GM18502 (cell line): ENCODE data around the gene FAM163A.

ENCODE experiments used
- ATAC-seq: cut with Tn5 transposase; IDR thresholded peaks from one replicate; pipeline ENCODE4 v1.9.1; 2021; ENCODE audit warnings: mild to moderate bottlenecking; ENCODE audit not compliant: unreplicated experiment, poor library complexity

The FAM163A gene

DNA sequence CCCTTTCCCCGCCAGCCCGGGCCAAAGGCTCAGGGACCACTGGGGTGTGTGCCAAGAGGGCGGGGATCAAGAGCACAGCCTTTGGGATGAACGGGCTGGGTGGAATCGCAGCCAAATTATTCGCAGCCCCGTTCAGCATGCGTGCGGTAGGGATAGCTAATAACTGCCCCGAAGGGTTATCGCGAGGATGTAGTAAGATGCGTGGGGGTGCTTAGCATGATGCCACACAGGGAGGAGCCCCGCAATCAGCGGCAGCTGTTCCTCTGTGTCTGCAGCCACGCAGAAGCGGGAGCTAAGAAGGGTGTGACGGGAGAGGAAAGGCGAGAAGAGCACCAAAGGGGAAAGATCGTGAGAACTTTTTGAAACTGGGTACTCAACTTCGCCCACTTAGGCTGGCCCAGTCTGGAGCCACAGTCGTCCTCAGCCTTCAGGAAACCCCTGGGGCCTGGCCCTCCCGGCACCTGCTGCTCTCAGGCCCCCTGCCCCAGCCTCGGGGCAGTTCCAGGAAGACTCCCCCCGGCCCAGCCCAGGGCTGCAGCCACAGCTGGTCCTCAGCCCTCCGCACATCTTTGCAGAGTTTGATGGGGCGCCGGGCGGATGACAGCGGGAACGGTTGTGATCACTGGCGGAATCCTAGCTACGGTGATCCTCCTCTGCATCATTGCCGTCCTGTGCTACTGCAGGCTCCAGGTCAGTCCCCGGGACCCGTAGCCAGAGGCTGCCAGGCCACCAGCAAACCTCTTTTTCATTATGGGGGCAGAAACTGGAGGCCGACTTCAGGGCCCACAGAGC, 69.6 kb downstream of the FAM163A start:
- no peak for ATAC-seq

DNA sequence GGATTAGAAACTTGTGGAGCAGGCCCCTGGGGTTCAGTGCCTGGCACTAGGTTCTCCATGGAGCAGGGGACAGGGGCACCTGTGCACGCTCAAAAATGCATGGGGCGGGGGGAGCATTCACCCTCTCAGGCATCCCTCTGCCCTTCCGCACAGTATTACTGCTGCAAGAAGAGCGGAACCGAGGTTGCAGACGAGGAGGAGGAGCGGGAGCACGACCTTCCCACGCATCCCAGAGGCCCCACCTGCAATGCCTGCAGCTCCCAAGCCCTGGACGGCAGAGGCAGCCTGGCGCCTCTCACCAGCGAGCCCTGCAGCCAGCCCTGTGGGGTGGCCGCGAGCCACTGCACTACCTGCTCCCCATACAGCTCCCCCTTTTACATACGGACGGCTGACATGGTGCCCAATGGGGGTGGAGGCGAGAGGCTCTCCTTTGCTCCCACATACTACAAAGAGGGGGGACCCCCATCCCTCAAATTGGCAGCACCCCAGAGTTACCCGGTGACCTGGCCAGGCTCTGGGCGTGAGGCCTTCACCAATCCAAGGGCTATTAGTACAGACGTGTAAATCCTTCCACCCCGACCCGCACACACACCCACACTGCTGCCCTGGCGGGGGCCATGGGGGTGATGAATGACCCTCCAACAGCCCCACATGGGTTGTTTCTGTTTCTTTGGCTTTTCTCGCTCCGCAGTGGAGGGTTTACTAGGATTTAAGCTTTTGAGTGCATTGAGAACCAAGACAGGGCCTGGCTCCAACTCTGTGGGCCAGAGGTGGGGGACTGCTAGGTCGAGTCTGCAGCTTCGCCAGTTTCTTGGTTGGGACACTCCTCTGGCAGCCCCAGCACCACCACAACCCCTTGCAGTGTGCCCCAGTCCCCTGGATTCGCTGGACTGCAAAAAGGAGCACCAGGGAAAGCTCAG, 70.8 kb downstream of the FAM163A start:
- no peak for ATAC-seq

DNA sequence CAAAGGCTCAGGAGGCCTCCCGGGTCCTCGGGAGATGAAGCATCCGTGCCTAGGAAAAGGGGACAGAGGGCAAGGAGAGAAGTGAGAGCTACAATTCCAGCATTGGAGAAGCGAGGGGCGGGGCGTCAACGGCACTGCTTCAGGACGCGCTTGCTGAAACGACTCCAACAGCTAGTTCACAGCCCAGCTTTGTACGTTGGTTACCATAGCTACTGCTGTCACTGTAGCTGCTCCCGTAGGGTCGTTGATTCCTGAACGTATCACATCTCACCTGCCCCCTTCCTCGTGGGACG, 71.4 kb downstream of the FAM163A start:
- peak; percentile 40 for ATAC-seq

DNA sequence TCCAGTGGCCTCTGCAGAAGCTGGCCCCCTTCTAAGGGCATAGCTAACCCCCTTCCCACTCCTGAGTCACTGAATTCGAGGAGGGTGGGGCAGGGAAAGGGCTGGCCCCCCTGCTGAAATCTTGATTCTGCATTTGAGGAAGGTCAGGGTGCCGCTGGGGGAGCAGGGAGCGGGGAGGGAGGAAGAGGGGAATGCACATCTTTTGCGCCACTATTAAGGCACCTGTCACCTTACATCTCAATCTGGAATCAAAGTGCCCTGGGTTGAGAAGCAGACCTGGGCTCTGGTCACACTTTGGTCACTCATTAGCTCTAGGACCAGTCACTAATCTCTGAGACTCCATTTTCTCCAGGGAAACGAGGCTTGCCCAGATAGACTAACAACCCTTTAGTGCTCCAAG, 72.5 kb downstream of the FAM163A start:
- no peak for ATAC-seq

DNA sequence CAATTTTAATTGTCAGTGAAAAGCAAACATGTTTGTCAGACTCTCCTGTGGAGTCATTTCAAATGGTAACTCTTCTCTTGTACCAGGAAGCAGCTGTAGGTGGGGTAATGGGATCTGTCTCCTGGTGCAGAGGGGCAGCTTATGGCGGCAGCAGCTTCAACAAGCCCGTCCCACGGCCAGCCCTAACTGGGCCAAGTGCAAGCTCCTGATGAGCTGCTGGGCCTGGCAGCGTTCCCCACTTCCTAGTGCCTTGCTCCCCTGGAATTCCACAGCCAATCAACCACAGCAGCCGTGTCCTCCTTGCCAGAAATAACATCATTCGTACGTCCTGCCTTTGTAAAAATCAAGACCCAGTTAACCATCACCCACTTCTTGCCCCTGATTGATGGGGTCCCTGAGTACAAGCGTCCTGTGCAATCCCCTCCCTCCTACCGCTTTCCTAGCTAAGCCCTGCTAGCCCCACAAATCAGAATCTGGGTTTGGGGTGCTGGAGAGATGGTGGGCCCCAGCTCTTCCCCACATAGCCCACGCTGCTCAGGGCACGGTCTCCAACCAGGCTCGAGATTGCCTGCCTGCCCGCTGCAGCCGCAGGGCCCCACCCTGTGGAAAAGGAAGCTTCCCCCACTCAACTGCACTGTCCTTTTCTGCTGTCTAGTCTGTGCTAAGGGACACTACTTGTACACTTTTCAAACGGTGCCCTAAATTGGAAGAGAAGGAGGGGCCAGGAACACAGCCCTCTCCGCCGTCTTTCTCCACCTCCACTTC, 73.3 kb downstream of the FAM163A start:
- ATAC-seq: no peak

DNA sequence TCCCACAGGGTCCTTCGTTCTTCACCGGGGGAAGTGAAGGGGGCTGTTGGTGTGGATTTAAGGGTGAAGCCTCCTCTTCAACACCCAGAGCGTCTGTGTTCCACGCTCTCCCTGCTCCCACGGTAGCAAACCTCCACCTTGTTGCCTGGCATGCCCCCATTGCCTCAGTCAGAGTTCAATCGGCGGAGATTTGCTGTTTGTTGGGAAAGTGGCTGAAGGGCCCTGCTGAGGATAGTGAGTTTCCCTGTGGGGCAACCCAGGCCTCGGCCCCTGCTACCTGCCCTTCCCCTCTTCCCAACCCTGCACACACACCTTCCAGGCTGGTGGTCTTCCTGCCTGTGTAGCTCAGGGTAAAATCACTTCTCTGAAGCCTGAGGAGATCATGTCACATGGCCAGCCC, 74.0 kb downstream of the FAM163A start:
- no peak for ATAC-seq

DNA sequence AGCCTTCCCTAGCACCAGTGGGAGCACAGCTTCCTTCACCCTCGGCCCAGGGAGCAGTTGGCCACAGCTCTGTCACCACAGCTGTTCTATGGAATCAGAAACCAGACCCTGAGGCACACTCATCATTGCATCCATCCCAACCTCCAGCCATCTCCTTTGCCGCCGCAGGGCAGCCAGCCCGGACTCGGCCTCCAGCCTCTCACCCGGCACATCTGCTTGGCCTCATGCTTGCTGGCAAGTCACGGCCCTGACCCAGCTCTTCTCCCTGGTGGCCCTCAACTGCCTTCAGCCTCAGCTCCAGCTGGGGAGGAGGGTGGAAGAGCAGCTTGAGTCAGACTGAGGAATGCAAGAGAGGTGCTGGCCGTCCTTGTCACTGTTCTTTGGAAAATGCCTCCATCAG, 74.7 kb downstream of the FAM163A start:
- ATAC-seq: no peak

DNA sequence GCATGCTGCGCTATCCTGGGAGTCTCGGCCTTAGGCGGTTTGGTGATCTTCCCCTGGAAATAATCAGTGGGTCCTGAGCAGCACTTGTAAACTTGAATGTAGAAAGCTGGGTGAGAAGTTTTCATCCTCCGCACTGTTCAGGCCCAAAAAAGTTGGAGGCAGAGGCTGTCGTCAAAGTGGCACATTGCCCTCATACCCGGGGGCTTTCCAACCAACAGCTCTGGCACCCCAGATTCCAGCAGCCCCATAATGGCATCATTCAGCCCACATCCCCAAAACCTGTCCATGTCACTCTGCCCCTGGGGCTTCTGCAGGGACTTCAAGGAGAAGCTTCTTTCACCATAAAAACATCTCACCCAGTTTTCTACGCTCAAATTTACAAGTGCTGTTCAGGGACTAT, 75.2 kb downstream of the FAM163A start:
- no peak for ATAC-seq

DNA sequence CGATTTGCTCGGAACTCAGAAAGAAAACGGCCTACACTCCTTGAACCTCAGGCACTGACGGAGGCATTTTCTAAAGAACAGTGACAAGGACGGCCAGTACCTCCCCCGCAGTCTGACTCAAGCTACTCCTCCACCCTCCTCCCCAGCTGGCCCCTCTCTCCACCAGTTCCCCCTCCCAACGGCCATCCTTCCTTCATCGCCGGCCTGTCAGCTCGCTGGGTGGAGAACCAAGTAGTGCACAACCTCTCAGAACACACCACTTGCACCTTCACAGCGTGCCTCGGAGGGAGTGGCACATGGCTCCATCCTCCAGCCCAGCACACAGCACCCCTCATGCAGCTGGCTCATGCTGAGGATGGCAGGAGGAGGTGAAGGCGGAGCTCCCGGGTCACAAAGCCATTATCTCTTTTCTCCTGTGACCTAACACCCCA, 75.7 kb downstream of the FAM163A start:
- no peak for ATAC-seq

DNA sequence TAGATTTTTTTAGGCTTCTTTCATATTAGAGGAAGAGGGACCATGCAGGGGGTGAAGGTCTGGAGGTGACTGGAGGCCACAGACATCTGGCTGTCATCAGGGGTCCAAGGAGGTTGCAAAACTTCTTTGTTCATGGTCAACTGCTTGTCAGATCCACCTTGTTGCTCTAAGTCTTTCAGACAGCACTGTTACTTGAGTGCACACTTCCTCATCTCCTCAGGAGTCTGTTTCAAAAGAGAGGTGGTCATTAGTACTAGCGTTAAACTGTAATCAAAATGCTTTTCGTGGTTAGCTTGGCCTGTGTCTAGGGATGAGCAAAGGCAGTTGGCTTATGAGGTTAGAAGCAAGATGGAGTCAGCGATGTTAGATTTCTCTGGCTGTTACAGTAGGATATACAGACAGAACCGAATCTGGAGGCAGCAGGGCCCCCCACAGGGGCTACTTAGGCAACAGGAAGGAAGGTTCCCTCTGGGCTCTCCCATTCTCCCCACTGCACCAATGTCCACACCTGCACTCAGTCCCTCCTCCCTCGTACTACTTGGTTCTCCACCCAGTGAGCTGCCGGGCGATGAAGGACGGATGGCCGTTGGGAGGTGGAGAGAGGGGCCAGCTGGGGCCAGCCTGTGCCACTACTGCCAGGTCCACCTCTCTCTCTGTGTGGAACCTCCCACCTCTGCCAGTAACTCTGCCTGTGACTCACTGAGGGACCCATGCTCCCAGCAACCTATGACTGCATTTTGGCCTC, 77.3 kb downstream of the FAM163A start:
- ATAC-seq: no peak

DNA sequence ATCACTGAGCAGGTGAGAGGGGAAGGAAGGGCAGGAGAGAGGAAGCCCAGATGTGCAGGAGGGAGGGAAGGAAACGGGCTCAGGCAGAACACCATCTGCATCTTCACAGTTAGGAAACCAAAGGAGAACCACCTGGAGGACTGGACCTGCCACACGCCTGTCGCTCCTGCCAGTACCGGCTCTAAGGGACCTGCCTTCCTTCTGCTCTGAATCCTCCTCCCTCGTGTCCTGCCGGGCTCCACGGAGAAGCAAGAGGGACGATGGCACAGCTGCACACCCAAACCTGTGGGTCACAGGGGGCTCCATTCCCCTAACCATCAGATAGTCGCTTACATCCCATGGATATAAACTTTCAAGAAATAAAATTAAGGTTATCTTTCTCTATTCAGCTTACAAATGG, 78.4 kb downstream of the FAM163A start:
- no peak for ATAC-seq

DNA sequence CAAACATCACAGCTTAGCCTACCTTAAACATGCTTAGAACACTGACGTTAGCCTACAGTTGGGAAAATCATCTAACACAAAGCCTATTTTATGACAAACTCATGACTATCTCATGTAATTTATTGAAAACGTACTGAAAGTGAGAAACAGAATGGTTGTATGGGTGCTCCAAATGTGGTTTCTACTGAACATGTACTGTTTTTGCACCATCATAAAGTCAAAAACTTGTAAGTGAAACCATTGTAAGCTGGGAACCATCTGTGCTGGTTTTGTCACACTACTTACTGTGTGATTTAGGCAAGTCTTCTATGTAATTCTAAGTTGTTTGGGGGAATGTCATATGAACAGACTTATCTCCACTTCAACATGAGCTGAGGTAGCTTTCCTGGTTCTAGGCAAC, 79.0 kb downstream of the FAM163A start:
- ATAC-seq: no peak

DNA sequence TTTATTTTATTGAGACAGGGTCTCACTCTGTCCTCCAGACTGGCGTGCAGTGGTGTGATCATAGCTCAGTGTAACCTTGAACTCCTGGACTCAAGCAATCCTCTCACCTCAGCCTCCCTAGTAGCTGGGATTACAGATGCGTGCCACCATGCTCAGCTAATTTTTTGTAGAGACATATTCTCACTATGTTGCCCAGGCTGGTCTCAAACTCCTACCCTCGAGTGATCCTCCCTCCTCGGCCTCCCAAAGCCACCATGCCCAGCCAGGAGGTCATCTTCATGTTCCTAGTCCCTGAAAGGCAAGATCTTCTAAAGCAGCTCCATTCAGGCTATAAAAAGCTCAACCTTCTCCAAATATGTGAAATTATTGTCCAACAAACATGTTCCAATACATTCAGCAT, 80.6 kb downstream of the FAM163A start:
- ATAC-seq: no peak

DNA sequence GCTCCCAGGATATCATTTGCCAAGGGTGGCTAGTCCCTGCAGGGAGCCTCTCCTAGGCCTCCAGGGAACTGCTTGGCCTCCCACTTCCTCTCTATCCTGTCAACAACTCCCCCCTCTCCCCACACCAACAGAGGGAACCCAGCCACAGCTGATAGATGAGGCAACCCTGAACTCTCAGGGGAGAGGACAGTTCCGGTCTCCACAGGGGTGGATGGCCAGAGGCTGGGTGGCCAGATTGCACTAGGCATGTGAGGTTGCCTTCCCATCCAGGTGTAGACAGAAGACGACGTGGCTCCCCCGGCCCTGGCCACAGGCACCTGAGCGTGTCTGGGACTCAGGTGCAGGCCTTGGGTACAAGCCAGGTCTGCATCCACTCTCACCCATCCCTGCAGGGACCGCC, 81.2 kb downstream of the FAM163A start:
- ATAC-seq: no peak

DNA sequence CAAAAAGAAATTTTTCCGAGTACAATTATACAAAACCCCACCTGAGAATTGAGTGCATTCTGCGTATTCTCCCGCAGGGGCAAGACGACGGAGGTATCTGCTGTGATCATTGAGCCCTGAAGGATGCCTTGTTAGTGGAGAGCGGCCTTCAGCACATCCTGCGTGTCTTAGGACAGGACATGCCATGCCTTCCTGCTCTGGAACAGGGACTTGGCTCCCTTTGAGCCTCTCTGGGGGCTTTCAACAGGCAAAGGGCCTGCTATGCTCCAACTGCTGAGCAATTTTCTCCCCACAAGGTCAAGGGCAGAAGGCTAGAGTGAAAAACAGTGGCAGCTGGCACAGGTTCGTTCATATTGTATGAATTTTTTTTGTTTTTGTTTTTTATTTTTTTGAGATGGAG, 82.1 kb downstream of the FAM163A start:
- ATAC-seq: no peak

DNA sequence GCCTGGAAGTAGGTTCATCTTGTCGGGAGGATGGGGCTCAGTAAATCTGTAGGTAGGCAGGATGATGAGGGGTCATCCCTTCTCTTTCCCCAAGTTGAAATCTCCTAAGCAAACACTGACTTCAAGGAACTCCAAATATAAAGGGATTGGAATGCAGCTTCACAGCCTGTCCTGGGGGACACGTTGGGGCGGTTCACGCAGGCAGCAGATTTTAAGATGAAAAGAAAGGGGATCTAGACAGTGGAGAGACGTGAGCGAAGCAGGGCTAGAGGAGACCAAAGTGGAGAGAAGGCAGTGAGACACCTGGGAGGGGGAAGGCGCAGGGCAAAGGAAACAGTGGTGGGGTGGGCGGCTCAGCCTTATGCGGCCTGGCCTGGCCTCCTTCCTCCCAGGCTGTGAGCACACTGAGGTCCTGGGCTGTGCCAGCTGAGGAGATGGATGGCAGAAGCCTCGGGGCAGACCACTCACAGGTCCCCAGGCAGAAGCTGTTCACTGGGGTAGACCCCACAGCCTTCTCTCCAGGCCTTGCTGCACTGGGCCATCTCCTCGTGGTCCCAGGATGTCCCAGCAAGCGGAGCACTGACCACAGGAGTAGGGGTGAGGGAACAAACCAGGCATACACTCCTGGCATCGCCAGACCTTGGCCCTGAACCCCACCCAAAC, 82.8 kb downstream of the FAM163A start:
- no peak for ATAC-seq

DNA sequence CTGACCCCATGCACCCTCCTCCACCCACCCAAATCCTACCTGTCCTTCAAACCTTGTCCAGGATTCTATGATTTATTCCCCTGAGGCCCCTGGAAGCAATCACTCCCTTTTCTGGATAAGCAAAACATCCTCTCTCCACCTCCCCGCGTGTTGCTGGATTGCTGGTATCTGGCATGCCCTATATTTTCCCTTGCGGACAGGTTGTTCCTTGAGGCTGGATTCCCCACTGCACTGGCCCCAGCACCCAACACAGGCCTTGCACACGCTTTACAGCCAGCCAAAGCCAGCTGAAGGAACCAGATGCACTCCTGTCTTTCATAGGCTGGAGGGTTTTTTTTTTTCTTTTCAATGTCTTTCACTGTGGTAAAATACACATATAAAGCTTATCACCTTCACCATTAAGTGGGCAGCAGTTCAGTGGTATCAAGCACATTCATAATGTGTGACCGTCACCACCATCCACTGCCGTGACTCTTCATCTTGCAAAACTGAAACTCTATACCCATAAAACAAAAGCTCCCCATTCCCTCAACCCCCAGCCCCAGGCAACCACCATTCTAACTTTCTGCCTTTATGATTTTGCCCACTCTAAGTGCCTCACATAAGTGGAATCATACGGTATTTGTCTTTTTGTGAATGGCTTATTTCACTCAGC, 83.7 kb downstream of the FAM163A start:
- no peak for ATAC-seq

DNA sequence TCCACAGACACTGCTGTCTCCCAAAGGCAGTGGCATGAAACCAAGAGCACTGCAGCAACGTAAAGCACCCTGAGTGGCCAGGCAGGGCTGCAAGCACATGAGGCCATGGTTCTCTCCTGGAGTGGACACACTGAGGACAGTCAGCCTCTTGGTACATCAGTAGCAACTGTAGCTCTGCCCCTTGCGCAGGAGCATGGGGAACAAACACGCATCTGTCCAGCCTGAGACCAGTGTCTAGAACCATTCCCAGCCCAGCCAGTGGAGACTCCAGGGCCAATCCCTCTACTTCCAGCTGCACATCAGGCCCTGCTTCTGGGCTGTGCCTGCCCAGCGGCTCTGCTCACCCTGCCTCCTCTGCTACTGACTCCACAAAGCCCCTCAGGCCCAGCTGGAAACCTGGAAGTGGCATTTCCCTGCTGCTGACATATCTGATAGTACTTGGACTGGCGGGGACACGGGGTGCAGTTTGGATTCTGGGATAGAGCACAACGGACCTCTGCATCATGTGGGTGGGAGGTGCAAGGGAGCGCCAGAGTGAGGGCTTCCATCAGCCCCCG, 85.5 kb downstream of the FAM163A start:
- no peak for ATAC-seq

DNA sequence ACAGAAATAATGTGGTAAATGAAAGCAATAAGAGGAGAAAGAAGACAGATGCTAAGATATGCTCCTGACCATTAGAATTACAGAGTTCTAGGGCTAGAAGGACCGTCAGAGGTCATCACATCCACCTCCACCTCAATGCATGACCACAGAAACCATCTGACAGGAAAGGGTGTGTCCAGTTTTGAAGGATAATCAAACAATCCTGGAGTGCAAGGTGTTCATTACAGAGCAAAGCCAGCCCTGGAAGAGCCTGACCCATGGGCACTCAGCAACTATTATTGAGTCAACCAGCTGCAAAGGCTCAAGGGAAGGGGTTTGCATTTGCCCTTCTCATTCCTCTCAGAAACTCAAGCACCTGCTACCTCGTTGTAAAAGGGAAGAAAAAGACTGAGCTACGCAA, 88.1 kb downstream of the FAM163A start:
- no peak for ATAC-seq
